HepG2 (cell line): ENCODE results near the gene ZNF524. TPM values are rescaled to one million over a fixed set of nuclear protein-coding genes. Genes with fewer than 3 reads are reported as not detected.

Experiments used
- ATF7-NPFF ChIP-seq: sonication (generic); formaldehyde crosslinking; IDR thresholded peaks from 2 replicates; pipeline ENCODE4 v1.8.1; 2023; ENCODE audit warnings: mild to moderate bottlenecking, low read depth, missing genetic modification reagents, moderate library complexity
- BRD4 ChIP-seq: sonication (generic); formaldehyde crosslinking; IDR thresholded peaks from 2 replicates; pipeline ENCODE4 v1.4.0; 2020; ENCODE audit warnings: missing genetic modification reagents
- FOSL1 ChIP-seq: sonication (generic); formaldehyde crosslinking; IDR thresholded peaks from 2 replicates; pipeline ENCODE4 v1.9.0; 2021; ENCODE audit warnings: missing genetic modification reagents, borderline replicate concordance
- FOXA3 ChIP-seq: IDR thresholded peaks from 2 replicates; pipeline ENCODE4 v1.6.1; 2016; ENCODE audit warnings: missing genetic modification reagents, missing compliant biosample characterization
- GFI1 ChIP-seq: sonication (generic); formaldehyde crosslinking; IDR thresholded peaks from 2 replicates; pipeline ENCODE4 v1.5.0; 2020; ENCODE audit warnings: missing genetic modification reagents, mild to moderate bottlenecking, borderline replicate concordance
- HIVEP1 ChIP-seq: sonication (generic); formaldehyde crosslinking; IDR thresholded peaks from 2 replicates; pipeline ENCODE4 v1.4.0; 2020; ENCODE audit warnings: mild to moderate bottlenecking, missing genetic modification reagents
- HMG20A ChIP-seq: IDR thresholded peaks from 2 replicates; pipeline ENCODE4 v1.6.1; 2016; ENCODE audit warnings: borderline replicate concordance
- LCORL ChIP-seq, 2 experiments: fragments of 450-650 bp in 1 of 2; sonication (generic) in 1 of 2; formaldehyde crosslinking in 1 of 2; IDR thresholded peaks; 2 replicates each; pipeline versions ENCODE4 v1.5.0 to v1.6.1; 2017 to 2020; ENCODE audit warnings: antibody characterized with exemption in 1 of 2, missing genetic modification reagents in 1 of 2
- MBD4 ChIP-seq: IDR thresholded peaks from 2 replicates; pipeline ENCODE4 v1.6.1; 2012; ENCODE audit warnings: low read length, inconsistent platforms, borderline replicate concordance
- NFAT5 ChIP-seq: sonication (generic); formaldehyde crosslinking; IDR thresholded peaks from 2 replicates; pipeline ENCODE4 v1.4.0; 2020; ENCODE audit warnings: missing genetic modification reagents
- PCBP1 ChIP-seq: fragments of 200-400 bp; formaldehyde crosslinking; IDR thresholded peaks from 2 replicates; pipeline ENCODE4 v1.6.1; 2017; ENCODE audit warnings: mild to moderate bottlenecking, low read depth, low read length, borderline replicate concordance
- POLR2AphosphoS2 ChIP-seq: IDR thresholded peaks from 2 replicates; pipeline ENCODE4 v1.6.1; 2011; ENCODE audit warnings: low read depth, low read length, improper control_type of control experiment
- PRPF4 ChIP-seq: fragments of 200-400 bp; formaldehyde crosslinking; IDR thresholded peaks from 2 replicates; pipeline ENCODE4 v1.6.1; 2016; ENCODE audit warnings: low read length, low read depth; ENCODE audit not compliant: poor library complexity, severe bottlenecking
- TIGD3 ChIP-seq: sonication (generic); formaldehyde crosslinking; IDR thresholded peaks from 2 replicates; pipeline ENCODE4 v1.5.1; 2020; ENCODE audit warnings: mild to moderate bottlenecking, missing genetic modification reagents, borderline replicate concordance
- TOPORS ChIP-seq: sonication (generic); formaldehyde crosslinking; IDR thresholded peaks from 2 replicates; pipeline ENCODE4 v1.8.0; 2023; ENCODE audit warnings: mild to moderate bottlenecking, missing genetic modification reagents
- ZKSCAN8 ChIP-seq: IDR thresholded peaks from 2 replicates; pipeline ENCODE4 v1.6.1; 2016; ENCODE audit warnings: borderline replicate concordance, missing genetic modification reagents, missing compliant biosample characterization
- ZNF253 ChIP-seq: sonication (generic); formaldehyde crosslinking; IDR thresholded peaks from 2 replicates; pipeline ENCODE4 v1.8.0; 2022; ENCODE audit warnings: mild to moderate bottlenecking, missing genetic modification reagents, borderline replicate concordance
- ZNF570 ChIP-seq: sonication (generic); formaldehyde crosslinking; IDR thresholded peaks from 2 replicates; pipeline ENCODE4 v1.4.0; 2020; ENCODE audit warnings: mild to moderate bottlenecking, missing genetic modification reagents, borderline replicate concordance
- ZNF773 ChIP-seq: sonication (generic); formaldehyde crosslinking; IDR thresholded peaks from 2 replicates; pipeline ENCODE4 v1.4.0; 2020; ENCODE audit warnings: missing genetic modification reagents, borderline replicate concordance
- polyA plus RNA-seq, 8 experiments: library from polyadenylated mRNA; depleted of rRNA in 3 of 8; stranded (reverse) in 7 of 8; unstranded in 1 of 8; fragments of >200 nt; fragmentation: Illumina TruSeq in 4 of 8; extraction: Trizol in 4 of 8; gene quantifications; 2 replicates each; pipeline versions ENCODE4 v1.2.1 to v1.2.3, GENCODE V29; 2011 to 2016; ENCODE audit warnings: low read depth in 4 of 8, missing spikeins in 1 of 8, mixed read lengths in 1 of 8; ENCODE audit not compliant: insufficient read depth in 1 of 8
- total RNA-seq, 5 experiments: library from RNA; depleted of rRNA; stranded (reverse); fragments of >200 nt; fragmentation: Illumina TruSeq; extraction: Trizol; gene quantifications; 2 replicates each; pipeline ENCODE4 v1.2.3, GENCODE V29; 2016; ENCODE audit warnings: low read depth in 1 of 5
- TF ChIP-seq, protein P1 (sequence below): sonication (generic); formaldehyde crosslinking; IDR thresholded peaks from 2 replicates; pipeline ENCODE4 v1.4.0; 2020; ENCODE audit warnings: missing genetic modification reagents, borderline replicate concordance

Gene ZNF524
- total and polyA plus RNA-seq, 2 of the 13 experiments (the other 11 are each of a cell fraction or from before 2014, with no cell fraction given): 3.2 to 4.6 TPM

- TF ChIP-seq MBD4: no peak
- no peak for TF ChIP-seq ATF7-NPFF (CRISPR knock-in tag)
- no peak for TF ChIP-seq PRPF4
- no peak for TF ChIP-seq ZNF773
- no peak for TF ChIP-seq TOPORS (CRISPR knock-in tag)
- no peak for TF ChIP-seq ZNF253
- no peak for TF ChIP-seq BRD4
- TF ChIP-seq, protein P1, sequence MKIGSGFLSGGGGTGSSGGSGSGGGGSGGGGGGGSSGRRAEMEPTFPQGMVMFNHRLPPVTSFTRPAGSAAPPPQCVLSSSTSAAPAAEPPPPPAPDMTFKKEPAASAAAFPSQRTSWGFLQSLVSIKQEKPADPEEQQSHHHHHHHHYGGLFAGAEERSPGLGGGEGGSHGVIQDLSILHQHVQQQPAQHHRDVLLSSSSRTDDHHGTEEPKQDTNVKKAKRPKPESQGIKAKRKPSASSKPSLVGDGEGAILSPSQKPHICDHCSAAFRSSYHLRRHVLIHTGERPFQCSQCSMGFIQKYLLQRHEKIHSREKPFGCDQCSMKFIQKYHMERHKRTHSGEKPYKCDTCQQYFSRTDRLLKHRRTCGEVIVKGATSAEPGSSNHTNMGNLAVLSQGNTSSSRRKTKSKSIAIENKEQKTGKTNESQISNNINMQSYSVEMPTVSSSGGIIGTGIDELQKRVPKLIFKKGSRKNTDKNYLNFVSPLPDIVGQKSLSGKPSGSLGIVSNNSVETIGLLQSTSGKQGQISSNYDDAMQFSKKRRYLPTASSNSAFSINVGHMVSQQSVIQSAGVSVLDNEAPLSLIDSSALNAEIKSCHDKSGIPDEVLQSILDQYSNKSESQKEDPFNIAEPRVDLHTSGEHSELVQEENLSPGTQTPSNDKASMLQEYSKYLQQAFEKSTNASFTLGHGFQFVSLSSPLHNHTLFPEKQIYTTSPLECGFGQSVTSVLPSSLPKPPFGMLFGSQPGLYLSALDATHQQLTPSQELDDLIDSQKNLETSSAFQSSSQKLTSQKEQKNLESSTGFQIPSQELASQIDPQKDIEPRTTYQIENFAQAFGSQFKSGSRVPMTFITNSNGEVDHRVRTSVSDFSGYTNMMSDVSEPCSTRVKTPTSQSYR (CRISPR knock-in tag): peak; percentile 4; the same call in 1 of the 2 replicates
- TF ChIP-seq LCORL (IDR thresholded peaks at IDR 0.05): no peak
- TF ChIP-seq LCORL (CRISPR knock-in tag; IDR thresholded peaks at IDR 0.05): no peak
- no peak for TF ChIP-seq POLR2AphosphoS2
- no peak for TF ChIP-seq GFI1
- TF ChIP-seq TIGD3 (CRISPR knock-in tag): no peak
- TF ChIP-seq ZNF570: no peak
- peak; percentile 74; the same call in 1 of the 2 replicates for TF ChIP-seq PCBP1
- no peak for TF ChIP-seq NFAT5
- TF ChIP-seq ZKSCAN8 (CRISPR knock-in tag): peak; percentile 37; the same call in 1 of the 2 replicates
- peak; percentile 8; the same call in 1 of the 2 replicates for TF ChIP-seq HMG20A
- peak; percentile 14; the same call in 1 of the 2 replicates for TF ChIP-seq FOXA3
- TF ChIP-seq HIVEP1: peak; percentile 29; the same call in 1 of the 2 replicates
- no peak for TF ChIP-seq FOSL1 (CRISPR knock-in tag)
Measured at GRCh38 chr19:55599468-55599841, 633 bp upstream of the ZNF524 start, which contains the start of gene FIZ1 (continued).
